SK-N-MC (cell line): ENCODE measurements around the gene ATP1A1.

Source experiments
- EZH2 ChIP-seq: fragments of 200-600 bp; sonication (generic); IDR thresholded peaks from one replicate; pipeline ENCODE4 v1.6.1; 2017; ENCODE audit warnings: antibody characterized with exemption
- POLR2AphosphoS5 ChIP-seq: IDR thresholded peaks from 2 replicates; pipeline ENCODE4 v1.6.1; 2012; ENCODE audit warnings: mild to moderate bottlenecking, low read depth, low read length, borderline replicate concordance

- TF ChIP-seq EZH2 (no peak), POLR2AphosphoS5 (no peak)
Measured at GRCh38 chr1:116353155-116353554, 19.9 kb upstream of the ATP1A1 start.
